Psoas muscle (tissue), 8 donors: Measurements from ENCODE around the gene DIAPH1. TPM values are rescaled to one million over a fixed set of nuclear protein-coding genes. Genes with fewer than 3 reads are reported as not detected.

Source experiments
- ATAC-seq, 4 donors: fragments of 200-7000 bp; cut with Tn5 transposase; one replicate each; pipeline ENCODE4 v1.9.1; 2020; ENCODE audit warnings: moderate library complexity in 3 of 4, mild to moderate bottlenecking in 2 of 4
- DNase-seq, 2 donors: peaks; one replicate each; pipeline ENCODE4 v3.0.0-alpha.2; 2020
- H3K27ac ChIP-seq: fragments of 200-600 bp; one replicate; pipeline ENCODE4 v1.8.0; 2022
- H3K27me3 ChIP-seq, 3 donors: fragments of 200-600 bp in 1 of 3; one replicate each; pipeline versions ENCODE4 v1.6.1 to v1.8.0; 2013 to 2022; ENCODE audit warnings: low read length in 2 of 3, mild to moderate bottlenecking in 2 of 3, moderate library complexity in 1 of 3; ENCODE audit not compliant: insufficient read depth in 3 of 3
- H3K36me3 ChIP-seq, 2 donors: fragments of 200-600 bp in 1 of 2; one replicate each; pipeline versions ENCODE4 v1.6.1 to v1.8.0; 2013 to 2022; ENCODE audit warnings: low read depth in 1 of 2, mild to moderate bottlenecking in 1 of 2, moderate library complexity in 1 of 2; ENCODE audit not compliant: insufficient read depth in 1 of 2
- H3K4me1 ChIP-seq: fragments of 200-600 bp; one replicate; pipeline ENCODE4 v1.8.0; 2022
- H3K4me3 ChIP-seq: fragments of 200-600 bp; one replicate; pipeline ENCODE4 v1.8.0; 2022; ENCODE audit warnings: mild to moderate bottlenecking
- H3K9me3 ChIP-seq: fragments of 200-600 bp; one replicate; pipeline ENCODE4 v1.8.0; 2022
- CTCF ChIP-seq: fragments of 200-600 bp; IDR thresholded peaks from one replicate; pipeline ENCODE4 v1.8.0; 2022; ENCODE audit warnings: antibody characterized with exemption
- WGBS, 3 donors: extraction: QIAGEN DNeasy Blood & Tissue Kit; methylation state at CpG; one replicate each; pipeline versions ENCODE4 v1.1.6 to v1.1.7; 2013; 5-methylcytosine and 5-hydroxymethylcytosine counted together
- intact Hi-C, 2 donors: fragments of 100-400 bp; cut with DNase I; formaldehyde crosslinking; loops; one replicate each; pipeline versions ENCODE4 v1.11.0 to v1.14.2; 2022
- polyA plus RNA-seq, 3 donors: library from polyadenylated mRNA; stranded (reverse); fragments of 200-250 nt; gene quantifications; one replicate each; pipeline ENCODE4 v1.2.3, GENCODE V29; 2013
- total RNA-seq, 4 donors: library from RNA; stranded (reverse); fragmentation: NEBNext Ultra II Directional in 2 of 4; extraction: Animal tissue kit (Norgen Biotek cat#: 25700) in 2 of 4; gene quantifications; one replicate each; pipeline versions ENCODE4 v1.2.1 to v1.2.4, GENCODE V29; 2021 to 2023
- donor health status: healthy with polysubstance abuse.
- donor health status: DM: no; HTN: no; CAD: no; lungs with moderate emphysema.
- donor health status: Bipolar disorder and iron deficiency.
- donor health status: healthy.
- donor health status: DM: yes; HTN: yes; CAD: no.
- donor health status: DM: no; HTN: no; CAD: no.
- donor health status: DM: no; HTN: no; CAD: no.
- donor health status: DM: yes; HTN: yes; CAD: no.

The DIAPH1 gene
- total and polyA plus RNA-seq, 7 donors: 93.1 to 217 (median 137) TPM

- H3K9me3 ChIP-seq: no peaks in the 10 kb centered on the region
- H3K27me3 ChIP-seq: peaks cover 0 to 8% (median 0%) of the 10 kb centered on the region in 3 donors
- H3K36me3 ChIP-seq: peaks cover 2 to 8% of the 10 kb centered on the region in 2 donors
- H3K4me1 ChIP-seq: peaks cover 15% of the 10 kb centered on the region
- H3K4me3 ChIP-seq: no peak overlapping the region
- no peak for ATAC-seq
- WGBS, 3 donors: 86 to 93% (median 91%) methylated on average over 2 of the region's 2 CpGs
- intact Hi-C loops: no loop called here
- no peak for DNase-seq
- H3K27ac ChIP-seq: no peak overlapping the region
- no peak for TF ChIP-seq CTCF
These were observed 20.0 kb upstream of the DIAPH1 start for GRCh38 chr5:141638771-141639170.

GRCh38 chr5:141637767-141638419, 19.1 kb upstream of the DIAPH1 start:
- TF ChIP-seq CTCF: no peak
- Histone ChIP-seq H3K4me3 (peak overlapping the region; percentile 86), H3K27ac (no peak overlapping the region), H3K27me3 (peaks cover 0 to 8% (median 0%) of the 10 kb centered on the region in 3 donors), H3K36me3 (peaks cover 2 to 17% of the 10 kb centered on the region in 2 donors), H3K4me1 (peaks cover 15% of the 10 kb centered on the region), H3K9me3 (no peaks in the 10 kb centered on the region)
- WGBS, 3 donors: 6 to 7% (median 6%) methylated on average over 36 to 40 of the region's 40 CpGs
- intact Hi-C loops: no loop called here
- peak; percentile 19 to 27 (median 24) for ATAC-seq
- peak; percentile 65 to 70 for DNase-seq

GRCh38 chr5:141637123-141637766, 18.4 kb upstream of the DIAPH1 start:
- peaks cover 0 to 8% (median 0%) of the 10 kb centered on the region in 3 donors for H3K27me3 ChIP-seq
- DNase-seq (peak in 1 of 2 donors; percentile 36), ATAC-seq (peak; percentile 33 to 60 (median 40))
- WGBS, 3 donors: 0 to 1% (median 0%) methylated on average over 53 to 63 of the region's 63 CpGs
- peaks cover 15% of the 10 kb centered on the region for H3K4me1 ChIP-seq
- intact Hi-C loops: no loop called here
- no peak for TF ChIP-seq CTCF
- peak overlapping the region; percentile 86 for H3K4me3 ChIP-seq
- H3K36me3 ChIP-seq: peaks cover 2 to 23% of the 10 kb centered on the region in 2 donors
- peak overlapping the region; percentile 80 for H3K27ac ChIP-seq
- H3K9me3 ChIP-seq: no peaks in the 10 kb centered on the region

GRCh38 chr5:141636413-141637122, 17.8 kb upstream of the DIAPH1 start, which contains the start of the genes HDAC3 and RELL2:
Gene HDAC3, minus strand, starts transcription at chr5:141636849. Its CDS starts 59 bp downstream, at chr5:141636790.
Gene RELL2, plus strand, starts transcription at chr5:141636997. Its CDS starts 1,229 bp downstream, at chr5:141638226.
- ATAC-seq (peak; percentile 97 to 99 (median 98)), DNase-seq (peak; percentile 93 to 97)
- WGBS, 3 donors: 0 to 1% (median 0%) methylated on average over 35 to 55 of the region's 55 CpGs
- Histone ChIP-seq H3K27me3 (peaks cover 0 to 8% (median 0%) of the 10 kb centered on the region in 3 donors), H3K4me1 (peaks cover 18% of the 10 kb centered on the region), H3K9me3 (no peaks in the 10 kb centered on the region), H3K27ac (peak within 1 kb of the TSS; percentile 80), H3K36me3 (peaks cover 2 to 27% of the 10 kb centered on the region in 2 donors), H3K4me3 (peak within 1 kb of the TSS; percentile 86)
- no peak for TF ChIP-seq CTCF
- intact Hi-C loops: no loop called here
